WTC11 (cell line): ENCODE measurements around the gene MAP1LC3C. TPM values are rescaled to one million over a fixed set of nuclear protein-coding genes. Genes with fewer than 3 reads are reported as not detected.

Experiments
- ATAC-seq: fragments of 200-7000 bp; cut with Tn5 transposase; 2 replicates; pipeline ENCODE4 v1.10.0; 2021; ENCODE audit warnings: mild to moderate bottlenecking, moderate library complexity
- CTCF ChIA-PET: fragments of 300-600 bp; sonication (Branson Sonifier 250); formaldehyde crosslinking; loops from one replicate; lab custom pipeline; 2021; ENCODE audit warnings: antibody characterized with exemption; lab: Charles Lee
- POLR2A ChIA-PET: fragments of 350-600 bp; sonication (Branson Sonifier 250); formaldehyde crosslinking; loops from one replicate; lab custom pipeline; 2021; ENCODE audit warnings: antibody characterized with exemption; lab: Charles Lee
- DNase-seq: peaks from one replicate; pipeline ENCODE4 v3.0.0; 2021; ENCODE audit warnings: low spot score
- H3K27ac Mint-ChIP-seq: 2 replicates; pipeline ENCODE4 v1.8.0; 2021; ENCODE audit warnings: mixed read lengths
- H3K27me3 Mint-ChIP-seq: 2 replicates; pipeline ENCODE4 v1.8.0; 2021; ENCODE audit warnings: low read depth, mild to moderate bottlenecking, moderate library complexity, mixed read lengths
- H3K36me3 Mint-ChIP-seq: 2 replicates; pipeline ENCODE4 v1.8.0; 2021; ENCODE audit warnings: mixed read lengths
- H3K4me1 Mint-ChIP-seq: 2 replicates; pipeline ENCODE4 v1.8.0; 2022; ENCODE audit warnings: mixed read lengths
- H3K4me3 Mint-ChIP-seq: 2 replicates; pipeline ENCODE4 v1.8.0; 2021; ENCODE audit warnings: mild to moderate bottlenecking, moderate library complexity, mixed read lengths
- H3K9me3 Mint-ChIP-seq: 2 replicates; pipeline ENCODE4 v1.8.0; 2021; ENCODE audit warnings: mixed read lengths
- NR2C2 ChIP-seq: sonication (generic); formaldehyde crosslinking; IDR thresholded peaks from 2 replicates; pipeline ENCODE4 v1.8.0; 2022; ENCODE audit warnings: mild to moderate bottlenecking, missing genetic modification reagents
- PRRX2 ChIP-seq: fragments of 250-450 bp; sonication (Bioruptor Pico); IDR thresholded peaks from 2 replicates; pipeline ENCODE4 v1.8.0; 2021; ENCODE audit warnings: mild to moderate bottlenecking
- ZBTB21 ChIP-seq: sonication (generic); formaldehyde crosslinking; IDR thresholded peaks from 2 replicates; pipeline ENCODE4 v1.8.1; 2023; ENCODE audit warnings: mild to moderate bottlenecking, missing genetic modification reagents, borderline replicate concordance
- ZNF121 ChIP-seq: sonication (generic); formaldehyde crosslinking; IDR thresholded peaks from 2 replicates; pipeline ENCODE4 v1.8.0; 2023; ENCODE audit warnings: missing genetic modification reagents
- ZNF671 ChIP-seq: fragments of 250-450 bp; sonication (Bioruptor Pico); IDR thresholded peaks from 2 replicates; pipeline ENCODE4 v1.8.0; 2021; ENCODE audit warnings: mild to moderate bottlenecking
- total RNA-seq: library from RNA; stranded (reverse); gene quantifications from 3 replicates; pipeline ENCODE4 v1.2.3, GENCODE V29; 2021
- TF ChIP-seq, protein P1 (sequence below): sonication (generic); formaldehyde crosslinking; IDR thresholded peaks from 2 replicates; pipeline ENCODE4 v1.8.1; 2022; ENCODE audit warnings: low read depth, missing genetic modification reagents, borderline replicate concordance
- TF ChIP-seq, protein P2 (sequence below): fragments of 250-450 bp; sonication (Bioruptor Pico); IDR thresholded peaks from 2 replicates; pipeline ENCODE4 v1.9.0; 2021; ENCODE audit warnings: mild to moderate bottlenecking
- TF ChIP-seq, protein P3 (sequence below): sonication (generic); formaldehyde crosslinking; IDR thresholded peaks from 2 replicates; pipeline ENCODE4 v1.8.1; 2023; ENCODE audit warnings: mild to moderate bottlenecking, moderate library complexity, missing genetic modification reagents
- TF ChIP-seq, protein P4 (sequence below): sonication (generic); formaldehyde crosslinking; IDR thresholded peaks from 2 replicates; pipeline ENCODE4 v1.8.1; 2023; ENCODE audit warnings: mild to moderate bottlenecking, missing genetic modification reagents, moderate library complexity
- TF ChIP-seq, protein P5 (sequence below): fragments of 200-600 bp; IDR thresholded peaks from 2 replicates; pipeline ENCODE4 v1.8.0; 2022; ENCODE audit warnings: antibody characterized with exemption

The MAP1LC3C gene
- total RNA-seq, 1 experiment from 2014 or later: 1.5 TPM

DNA sequence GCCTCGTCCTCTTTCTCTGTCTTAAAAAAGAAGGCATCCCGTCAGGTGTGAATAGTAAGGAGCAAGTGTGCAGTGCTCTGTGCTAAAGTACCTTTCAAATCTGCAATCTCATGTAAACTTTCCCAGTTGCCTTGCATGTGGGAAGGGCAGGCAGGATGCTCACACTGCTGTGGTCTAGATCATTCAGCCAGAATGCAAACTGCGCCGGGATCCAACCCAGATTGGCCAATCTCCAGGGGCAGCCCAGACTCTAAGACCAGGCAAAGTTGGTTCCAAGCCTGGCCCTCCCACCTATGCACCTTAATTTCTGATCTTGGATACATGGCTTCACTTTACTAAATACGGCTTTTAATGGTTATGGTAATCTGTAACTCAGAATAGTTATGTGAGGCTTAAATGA is 3.2 kb upstream of the MAP1LC3C start:
- Mint-ChIP-seq H3K27ac (no peak overlapping the region), H3K9me3 (peaks cover 10% of the 10 kb centered on the region), H3K4me3 (no peak overlapping the region), H3K27me3 (peaks cover 5% of the 10 kb centered on the region), H3K4me1 (peaks cover 28% of the 10 kb centered on the region), H3K36me3 (no peaks in the 10 kb centered on the region)
- no peak for ATAC-seq
- POLR2A ChIA-PET: no interaction called here
- TF ChIP-seq, protein P1, sequence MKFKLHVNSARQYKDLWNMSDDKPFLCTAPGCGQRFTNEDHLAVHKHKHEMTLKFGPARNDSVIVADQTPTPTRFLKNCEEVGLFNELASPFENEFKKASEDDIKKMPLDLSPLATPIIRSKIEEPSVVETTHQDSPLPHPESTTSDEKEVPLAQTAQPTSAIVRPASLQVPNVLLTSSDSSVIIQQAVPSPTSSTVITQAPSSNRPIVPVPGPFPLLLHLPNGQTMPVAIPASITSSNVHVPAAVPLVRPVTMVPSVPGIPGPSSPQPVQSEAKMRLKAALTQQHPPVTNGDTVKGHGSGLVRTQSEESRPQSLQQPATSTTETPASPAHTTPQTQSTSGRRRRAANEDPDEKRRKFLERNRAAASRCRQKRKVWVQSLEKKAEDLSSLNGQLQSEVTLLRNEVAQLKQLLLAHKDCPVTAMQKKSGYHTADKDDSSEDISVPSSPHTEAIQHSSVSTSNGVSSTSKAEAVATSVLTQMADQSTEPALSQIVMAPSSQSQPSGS (CRISPR knock-in tag): no peak
- TF ChIP-seq ZNF121 (CRISPR knock-in tag): no peak
- TF ChIP-seq ZBTB21 (CRISPR knock-in tag): no peak
- no peak for TF ChIP-seq PRRX2 (CRISPR knock-in tag)
- TF ChIP-seq, all 79 proteins: peak for 0
- CTCF ChIA-PET: interaction anchor here (0.5 kb wide), 1 partner anchor 16 kb away, joined by 4 read pairs; no protein-coding TSS in a partner anchor
- DNase-seq: no peak

DNA sequence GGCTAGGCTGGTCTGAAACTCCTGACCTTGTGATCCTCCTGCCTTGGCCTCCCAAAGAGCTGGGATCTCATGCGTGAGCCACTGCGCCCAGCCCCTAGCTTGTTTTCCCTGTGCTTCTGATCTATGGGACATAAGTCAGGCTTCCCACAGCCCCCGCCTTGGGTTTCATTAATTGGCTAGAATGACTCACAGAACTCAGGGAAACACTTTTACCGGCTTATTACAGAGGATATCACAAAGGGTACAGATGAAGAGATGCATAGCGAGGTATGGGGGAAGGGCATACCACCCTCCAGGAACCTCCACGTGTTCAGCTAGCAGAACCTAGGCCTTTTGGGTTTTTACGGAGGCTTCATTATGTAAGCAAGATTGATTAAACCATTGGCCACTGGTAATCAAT is 1.5 kb upstream of the MAP1LC3C start:
- no peak overlapping the region for H3K4me3 Mint-ChIP-seq
- peaks cover 28% of the 10 kb centered on the region for H3K4me1 Mint-ChIP-seq
- peaks cover 10% of the 10 kb centered on the region for H3K9me3 Mint-ChIP-seq
- ATAC-seq (no peak), DNase-seq (no peak)
- ChIA-PET POLR2A (no interaction called here), CTCF (interaction anchor here (1.1 to 5.0 kb wide), 3 partner anchors 12 to 128 kb away, joined by 4 to 60 read pairs (median 47); no protein-coding TSS in a partner anchor)
- H3K27me3 Mint-ChIP-seq: peaks cover 5% of the 10 kb centered on the region
- no peak for TF ChIP-seq NR2C2 (CRISPR knock-in tag)
- no peak overlapping the region for H3K27ac Mint-ChIP-seq
- no peaks in the 10 kb centered on the region for H3K36me3 Mint-ChIP-seq

DNA sequence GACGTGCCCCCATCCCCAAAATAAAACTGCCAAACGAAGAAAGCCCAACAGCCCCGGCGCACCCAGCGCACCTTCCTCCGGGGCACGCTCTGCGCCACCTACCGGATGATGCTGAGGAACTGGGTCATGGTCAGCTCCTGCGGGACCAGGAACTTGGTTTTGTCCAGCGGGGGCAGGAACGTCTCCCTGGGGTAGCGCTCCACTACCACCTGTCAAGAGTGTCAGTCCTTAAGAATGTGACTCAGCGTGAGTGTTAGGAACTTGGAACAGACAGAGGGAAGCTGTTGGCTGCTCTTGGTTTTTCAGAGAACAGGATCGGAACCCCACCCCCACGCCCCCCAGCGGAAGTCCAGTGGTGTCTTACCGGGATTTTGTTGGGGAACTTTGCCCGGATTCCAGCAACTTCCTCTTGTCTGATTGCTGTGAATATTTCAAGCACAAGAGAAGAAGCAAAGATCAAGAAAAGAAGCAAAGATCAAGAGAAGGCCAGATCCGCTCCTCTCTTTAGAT is 431 bp downstream of the MAP1LC3C start:
- Mint-ChIP-seq H3K36me3 (no peaks in the 10 kb centered on the region), H3K27ac (no peak overlapping the region), H3K9me3 (no peaks in the 10 kb centered on the region), H3K4me1 (peaks cover 25% of the 10 kb centered on the region), H3K27me3 (peaks cover 5% of the 10 kb centered on the region), H3K4me3 (peak overlapping the region; percentile 77)
- TF ChIP-seq, protein P2, sequence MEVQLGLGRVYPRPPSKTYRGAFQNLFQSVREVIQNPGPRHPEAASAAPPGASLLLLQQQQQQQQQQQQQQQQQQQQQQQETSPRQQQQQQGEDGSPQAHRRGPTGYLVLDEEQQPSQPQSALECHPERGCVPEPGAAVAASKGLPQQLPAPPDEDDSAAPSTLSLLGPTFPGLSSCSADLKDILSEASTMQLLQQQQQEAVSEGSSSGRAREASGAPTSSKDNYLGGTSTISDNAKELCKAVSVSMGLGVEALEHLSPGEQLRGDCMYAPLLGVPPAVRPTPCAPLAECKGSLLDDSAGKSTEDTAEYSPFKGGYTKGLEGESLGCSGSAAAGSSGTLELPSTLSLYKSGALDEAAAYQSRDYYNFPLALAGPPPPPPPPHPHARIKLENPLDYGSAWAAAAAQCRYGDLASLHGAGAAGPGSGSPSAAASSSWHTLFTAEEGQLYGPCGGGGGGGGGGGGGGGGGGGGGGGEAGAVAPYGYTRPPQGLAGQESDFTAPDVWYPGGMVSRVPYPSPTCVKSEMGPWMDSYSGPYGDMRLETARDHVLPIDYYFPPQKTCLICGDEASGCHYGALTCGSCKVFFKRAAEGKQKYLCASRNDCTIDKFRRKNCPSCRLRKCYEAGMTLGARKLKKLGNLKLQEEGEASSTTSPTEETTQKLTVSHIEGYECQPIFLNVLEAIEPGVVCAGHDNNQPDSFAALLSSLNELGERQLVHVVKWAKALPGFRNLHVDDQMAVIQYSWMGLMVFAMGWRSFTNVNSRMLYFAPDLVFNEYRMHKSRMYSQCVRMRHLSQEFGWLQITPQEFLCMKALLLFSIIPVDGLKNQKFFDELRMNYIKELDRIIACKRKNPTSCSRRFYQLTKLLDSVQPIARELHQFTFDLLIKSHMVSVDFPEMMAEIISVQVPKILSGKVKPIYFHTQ (CRISPR knock-in tag): no peak
- TF ChIP-seq, protein P3, sequence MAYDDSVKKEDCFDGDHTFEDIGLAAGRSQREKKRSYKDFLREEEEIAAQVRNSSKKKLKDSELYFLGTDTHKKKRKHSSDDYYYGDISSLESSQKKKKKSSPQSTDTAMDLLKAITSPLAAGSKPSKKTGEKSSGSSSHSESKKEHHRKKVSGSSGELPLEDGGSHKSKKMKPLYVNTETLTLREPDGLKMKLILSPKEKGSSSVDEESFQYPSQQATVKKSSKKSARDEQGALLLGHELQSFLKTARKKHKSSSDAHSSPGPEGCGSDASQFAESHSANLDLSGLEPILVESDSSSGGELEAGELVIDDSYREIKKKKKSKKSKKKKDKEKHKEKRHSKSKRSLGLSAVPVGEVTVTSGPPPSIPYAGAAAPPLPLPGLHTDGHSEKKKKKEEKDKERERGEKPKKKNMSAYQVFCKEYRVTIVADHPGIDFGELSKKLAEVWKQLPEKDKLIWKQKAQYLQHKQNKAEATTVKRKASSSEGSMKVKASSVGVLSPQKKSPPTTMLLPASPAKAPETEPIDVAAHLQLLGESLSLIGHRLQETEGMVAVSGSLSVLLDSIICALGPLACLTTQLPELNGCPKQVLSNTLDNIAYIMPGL (CRISPR knock-in tag): peak; percentile 88
- TF ChIP-seq, protein P4, sequence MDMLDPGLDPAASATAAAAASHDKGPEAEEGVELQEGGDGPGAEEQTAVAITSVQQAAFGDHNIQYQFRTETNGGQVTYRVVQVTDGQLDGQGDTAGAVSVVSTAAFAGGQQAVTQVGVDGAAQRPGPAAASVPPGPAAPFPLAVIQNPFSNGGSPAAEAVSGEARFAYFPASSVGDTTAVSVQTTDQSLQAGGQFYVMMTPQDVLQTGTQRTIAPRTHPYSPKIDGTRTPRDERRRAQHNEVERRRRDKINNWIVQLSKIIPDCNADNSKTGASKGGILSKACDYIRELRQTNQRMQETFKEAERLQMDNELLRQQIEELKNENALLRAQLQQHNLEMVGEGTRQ (CRISPR knock-in tag): no peak
- no peak for TF ChIP-seq ZNF671 (CRISPR knock-in tag)
- TF ChIP-seq, protein P5, sequence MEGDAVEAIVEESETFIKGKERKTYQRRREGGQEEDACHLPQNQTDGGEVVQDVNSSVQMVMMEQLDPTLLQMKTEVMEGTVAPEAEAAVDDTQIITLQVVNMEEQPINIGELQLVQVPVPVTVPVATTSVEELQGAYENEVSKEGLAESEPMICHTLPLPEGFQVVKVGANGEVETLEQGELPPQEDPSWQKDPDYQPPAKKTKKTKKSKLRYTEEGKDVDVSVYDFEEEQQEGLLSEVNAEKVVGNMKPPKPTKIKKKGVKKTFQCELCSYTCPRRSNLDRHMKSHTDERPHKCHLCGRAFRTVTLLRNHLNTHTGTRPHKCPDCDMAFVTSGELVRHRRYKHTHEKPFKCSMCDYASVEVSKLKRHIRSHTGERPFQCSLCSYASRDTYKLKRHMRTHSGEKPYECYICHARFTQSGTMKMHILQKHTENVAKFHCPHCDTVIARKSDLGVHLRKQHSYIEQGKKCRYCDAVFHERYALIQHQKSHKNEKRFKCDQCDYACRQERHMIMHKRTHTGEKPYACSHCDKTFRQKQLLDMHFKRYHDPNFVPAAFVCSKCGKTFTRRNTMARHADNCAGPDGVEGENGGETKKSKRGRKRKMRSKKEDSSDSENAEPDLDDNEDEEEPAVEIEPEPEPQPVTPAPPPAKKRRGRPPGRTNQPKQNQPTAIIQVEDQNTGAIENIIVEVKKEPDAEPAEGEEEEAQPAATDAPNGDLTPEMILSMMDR: peak; percentile 64
- ChIA-PET POLR2A (interaction anchor here (0.6 to 0.7 kb wide), 2 partner anchors 14 to 216 kb away, joined by 3 to 5 read pairs; no protein-coding TSS in a partner anchor), CTCF (interaction anchor here (0.5 to 5.0 kb wide), 32 partner anchors 8 to 1703 kb away, joined by 3 to 60 read pairs (median 4); partner anchors contain the start of gene EXO1)
- DNase-seq: peak; percentile 80
- peak; percentile 89 for ATAC-seq
